ENCODE measurements around the gene PSMD2.

Gene PSMD2

DNA sequence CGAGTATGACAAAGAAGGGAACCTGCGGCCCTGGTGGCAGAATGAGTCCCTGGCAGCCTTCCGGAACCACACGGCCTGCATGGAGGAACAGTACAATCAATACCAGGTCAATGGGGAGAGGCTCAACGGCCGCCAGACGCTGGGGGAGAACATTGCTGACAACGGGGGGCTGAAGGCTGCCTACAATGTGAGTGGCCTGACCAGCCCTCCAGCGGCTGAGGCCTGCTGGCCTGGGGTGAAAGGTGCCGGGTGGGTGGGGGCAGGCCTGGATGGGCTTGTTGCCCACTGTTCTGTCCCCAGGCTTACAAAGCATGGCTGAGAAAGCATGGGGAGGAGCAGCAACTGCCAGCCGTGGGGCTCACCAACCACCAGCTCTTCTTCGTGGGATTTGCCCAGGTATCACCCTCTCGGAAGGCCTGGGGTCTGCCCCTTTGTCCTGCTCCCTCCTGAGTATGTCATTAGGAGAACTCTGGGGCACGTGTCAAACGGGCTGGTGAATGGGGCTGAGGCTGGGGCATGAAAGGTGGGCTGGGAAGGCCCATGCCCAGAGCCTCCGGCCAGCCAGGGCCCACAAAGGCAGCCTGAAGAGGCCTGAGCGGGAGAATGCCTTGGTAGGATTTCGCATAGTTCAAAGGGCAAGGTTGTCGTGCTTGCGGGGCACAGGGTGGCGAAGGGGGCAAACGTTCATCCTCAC is 7.8 kb upstream of the PSMD2 start:
- Histone ChIP-seq H3F3A (ENCODE audit: insufficient read depth, low read length) (no peaks in the 10 kb centered on the region), H2AFZ (ENCODE audit: low read length) (no peak overlapping the region), H3K9me2 (replicated peaks; ENCODE audit: insufficient read depth, low read length) (no peaks in the 10 kb centered on the region), H4K20me1 (ENCODE audit: insufficient read depth, low read length) (no peaks in the 10 kb centered on the region), H3K4me3 (ENCODE audit: low read length) (no peak overlapping the region), H3K4me2 (ENCODE audit: low read depth, low read length) (no peak overlapping the region), H3K4me1 (ENCODE audit: low read length) (no peaks in the 10 kb centered on the region), H3K79me2 (ENCODE audit: low read length) (no peaks in the 10 kb centered on the region), H3K27me3 (replicated peaks; ENCODE audit: insufficient read depth, low read length) (peaks cover 42% of the 10 kb centered on the region), H3K36me3 (replicated peaks; ENCODE audit: insufficient read depth, low read length) (no peaks in the 10 kb centered on the region), H3K9ac (ENCODE audit: low read length) (no peak overlapping the region), H3K9me3 (replicated peaks; ENCODE audit: insufficient read depth, low read length) (no peaks in the 10 kb centered on the region), H3K27ac (ENCODE audit: low read length) (no peak overlapping the region)
- no peak for DNase-seq
- TF ChIP-seq, protein P1, sequence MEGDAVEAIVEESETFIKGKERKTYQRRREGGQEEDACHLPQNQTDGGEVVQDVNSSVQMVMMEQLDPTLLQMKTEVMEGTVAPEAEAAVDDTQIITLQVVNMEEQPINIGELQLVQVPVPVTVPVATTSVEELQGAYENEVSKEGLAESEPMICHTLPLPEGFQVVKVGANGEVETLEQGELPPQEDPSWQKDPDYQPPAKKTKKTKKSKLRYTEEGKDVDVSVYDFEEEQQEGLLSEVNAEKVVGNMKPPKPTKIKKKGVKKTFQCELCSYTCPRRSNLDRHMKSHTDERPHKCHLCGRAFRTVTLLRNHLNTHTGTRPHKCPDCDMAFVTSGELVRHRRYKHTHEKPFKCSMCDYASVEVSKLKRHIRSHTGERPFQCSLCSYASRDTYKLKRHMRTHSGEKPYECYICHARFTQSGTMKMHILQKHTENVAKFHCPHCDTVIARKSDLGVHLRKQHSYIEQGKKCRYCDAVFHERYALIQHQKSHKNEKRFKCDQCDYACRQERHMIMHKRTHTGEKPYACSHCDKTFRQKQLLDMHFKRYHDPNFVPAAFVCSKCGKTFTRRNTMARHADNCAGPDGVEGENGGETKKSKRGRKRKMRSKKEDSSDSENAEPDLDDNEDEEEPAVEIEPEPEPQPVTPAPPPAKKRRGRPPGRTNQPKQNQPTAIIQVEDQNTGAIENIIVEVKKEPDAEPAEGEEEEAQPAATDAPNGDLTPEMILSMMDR (IDR thresholded peaks at IDR 0.05; ENCODE audit: low read length): no peak
- TF ChIP-seq EZH2phosphoT487 (IDR thresholded peaks at IDR 0.05; ENCODE audit: low read length) (no peak), EZH2 (optimal IDR thresholded peaks at IDR 0.05; ENCODE audit: low read depth, low read length) (no peak)

- Histone ChIP-seq H3K79me2 (ENCODE audit: low read length) (no peaks in the 10 kb centered on the region), H3K9ac (ENCODE audit: low read length) (no peak overlapping the region), H3K4me3 (ENCODE audit: low read length) (no peak overlapping the region), H3F3A (ENCODE audit: insufficient read depth, low read length) (no peaks in the 10 kb centered on the region), H4K20me1 (ENCODE audit: insufficient read depth, low read length) (no peaks in the 10 kb centered on the region), H3K4me2 (ENCODE audit: low read depth, low read length) (no peak overlapping the region), H3K36me3 (replicated peaks; ENCODE audit: insufficient read depth, low read length) (no peaks in the 10 kb centered on the region), H2AFZ (ENCODE audit: low read length) (no peak overlapping the region), H3K9me3 (replicated peaks; ENCODE audit: insufficient read depth, low read length) (no peaks in the 10 kb centered on the region), H3K4me1 (ENCODE audit: low read length) (no peaks in the 10 kb centered on the region), H3K9me2 (replicated peaks; ENCODE audit: insufficient read depth, low read length) (no peaks in the 10 kb centered on the region), H3K27me3 (replicated peaks; ENCODE audit: insufficient read depth, low read length) (peaks cover 35% of the 10 kb centered on the region), H3K27ac (ENCODE audit: low read length) (no peak overlapping the region)
- TF ChIP-seq EZH2 (optimal IDR thresholded peaks at IDR 0.05; ENCODE audit: low read depth, low read length): no peak
- no peak for TF ChIP-seq EZH2phosphoT487 (IDR thresholded peaks at IDR 0.05; ENCODE audit: low read length)
- TF ChIP-seq, protein P1 (IDR thresholded peaks at IDR 0.05; ENCODE audit: low read length): no peak
- DNase-seq: no peak
Measured at GRCh38 chr3:184291738-184292445, 7.1 kb upstream of the PSMD2 start.

GRCh38 chr3:184295771-184296170 is 3.3 kb upstream of the PSMD2 start:
- Histone ChIP-seq H3K4me2 (ENCODE audit: low read depth, low read length) (no peak overlapping the region), H3F3A (ENCODE audit: insufficient read depth, low read length) (peaks cover 7% of the 10 kb centered on the region), H3K4me3 (ENCODE audit: low read length) (no peak overlapping the region), H2AFZ (ENCODE audit: low read length) (no peak overlapping the region), H4K20me1 (ENCODE audit: insufficient read depth, low read length) (no peaks in the 10 kb centered on the region), H3K4me1 (ENCODE audit: low read length) (peaks cover 10% of the 10 kb centered on the region), H3K79me2 (ENCODE audit: low read length) (peaks cover 17% of the 10 kb centered on the region), H3K27ac (ENCODE audit: low read length) (no peak overlapping the region), H3K9me3 (replicated peaks; ENCODE audit: insufficient read depth, low read length) (no peaks in the 10 kb centered on the region), H3K9ac (ENCODE audit: low read length) (no peak overlapping the region), H3K9me2 (replicated peaks; ENCODE audit: insufficient read depth, low read length) (no peaks in the 10 kb centered on the region), H3K27me3 (replicated peaks; ENCODE audit: insufficient read depth, low read length) (peaks cover 20% of the 10 kb centered on the region; the same call in 1 of the 2 replicates), H3K36me3 (replicated peaks; ENCODE audit: insufficient read depth, low read length) (no peaks in the 10 kb centered on the region; the same call in 1 of the 2 replicates)
- DNase-seq: no peak
- TF ChIP-seq EZH2 (optimal IDR thresholded peaks at IDR 0.05; ENCODE audit: low read depth, low read length): no peak
- no peak for TF ChIP-seq EZH2phosphoT487 (IDR thresholded peaks at IDR 0.05; ENCODE audit: low read length)
- TF ChIP-seq, protein P1 (IDR thresholded peaks at IDR 0.05; ENCODE audit: low read length): no peak
